WTC11 (cell line): ENCODE measurements around the gene SEL1L3.

Source experiments
- ELF4 ChIP-seq: sonication (generic); formaldehyde crosslinking; IDR thresholded peaks from 2 replicates; pipeline ENCODE4 v1.8.1; 2022; ENCODE audit warnings: low read depth, mild to moderate bottlenecking, moderate library complexity, missing genetic modification reagents
- STAT6 ChIP-seq: sonication (generic); formaldehyde crosslinking; conservative IDR thresholded peaks from 2 replicates; pipeline ENCODE4 v1.8.1; 2023; ENCODE audit warnings: mild to moderate bottlenecking, low read depth, missing genetic modification reagents, moderate library complexity

GRCh38 chr4:25727711-25728493, 134.9 kb downstream of the SEL1L3 start:
- no peak for TF ChIP-seq STAT6 (CRISPR knock-in tag)
- TF ChIP-seq ELF4, result no peak
